Neuron (in vitro differentiated cells): ENCODE measurements around the gene ATG4B.

Experiments
- H2AFZ ChIP-seq: one replicate; pipeline ENCODE4 v1.6.1; 2013; ENCODE audit warnings: low read depth, mild to moderate bottlenecking, inconsistent platforms, low read length, moderate library complexity
- H3K27me3 ChIP-seq: one replicate; pipeline ENCODE4 v1.6.1; 2013; ENCODE audit warnings: low read length; ENCODE audit not compliant: insufficient read depth
- H3K36me3 ChIP-seq: one replicate; pipeline ENCODE4 v1.6.1; 2013; ENCODE audit warnings: low read length; ENCODE audit not compliant: insufficient read depth
- H3K4me1 ChIP-seq: one replicate; pipeline ENCODE4 v1.6.1; 2013; ENCODE audit warnings: low read length; ENCODE audit not compliant: insufficient read depth
- H3K4me3 ChIP-seq: 2 replicates; pipeline ENCODE4 v1.5.1; 2013; ENCODE audit warnings: mild to moderate bottlenecking, low read length, moderate library complexity
- H3K9me3 ChIP-seq: one replicate; pipeline ENCODE4 v1.6.1; 2013; ENCODE audit warnings: low read length

ATG4B gene

GRCh38 chr2:241706537-241706936 lies 69.0 kb downstream of the ATG4B start:
- Histone ChIP-seq H3K9me3 (peaks cover 17% of the 10 kb centered on the region), H3K4me3 (no peak overlapping the region), H3K36me3 (peaks cover 62% of the 10 kb centered on the region), H3K4me1 (peaks cover 8% of the 10 kb centered on the region), H3K27me3 (no peaks in the 10 kb centered on the region), H2AFZ (no peak overlapping the region)

- Histone ChIP-seq H3K9me3 (peaks cover 26% of the 10 kb centered on the region), H3K4me1 (no peaks in the 10 kb centered on the region), H3K27me3 (no peaks in the 10 kb centered on the region), H3K4me3 (no peak overlapping the region), H3K36me3 (peaks cover 81% of the 10 kb centered on the region), H2AFZ (no peak overlapping the region)
These were observed 71.4 kb downstream of the ATG4B start for GRCh38 chr2:241708879-241709278.

GRCh38 chr2:241719093-241719492 lies 81.6 kb downstream of the ATG4B start:
- peaks cover 79% of the 10 kb centered on the region for H3K36me3 ChIP-seq
- H2AFZ ChIP-seq = no peak overlapping the region
- H3K27me3 ChIP-seq = no peaks in the 10 kb centered on the region

GRCh38 chr2:241720099-241720498 lies 82.6 kb downstream of the ATG4B start:
- H2AFZ ChIP-seq = no peak overlapping the region
- no peaks in the 10 kb centered on the region for H3K4me1 ChIP-seq
- no peak overlapping the region for H3K4me3 ChIP-seq
- peaks cover 47% of the 10 kb centered on the region for H3K9me3 ChIP-seq
- peaks cover 81% of the 10 kb centered on the region for H3K36me3 ChIP-seq
- no peaks in the 10 kb centered on the region for H3K27me3 ChIP-seq

More at GRCh38 chr2:241719093-241719492, 81.6 kb downstream of the ATG4B start:
- Histone ChIP-seq H3K4me1 (no peaks in the 10 kb centered on the region), H3K9me3 (peaks cover 45% of the 10 kb centered on the region), H3K4me3 (no peak overlapping the region)

GRCh38 chr2:241720560-241720959 lies 83.1 kb downstream of the ATG4B start:
- Histone ChIP-seq H3K4me1 (no peaks in the 10 kb centered on the region), H3K36me3 (peaks cover 82% of the 10 kb centered on the region), H3K27me3 (no peaks in the 10 kb centered on the region), H3K4me3 (no peak overlapping the region), H2AFZ (no peak overlapping the region), H3K9me3 (peaks cover 47% of the 10 kb centered on the region)

GRCh38 chr2:241721852-241722251 lies 84.4 kb downstream of the ATG4B start:
- Histone ChIP-seq H3K9me3 (peaks cover 47% of the 10 kb centered on the region), H3K36me3 (peaks cover 83% of the 10 kb centered on the region), H3K27me3 (no peaks in the 10 kb centered on the region), H3K4me3 (no peak overlapping the region), H3K4me1 (no peaks in the 10 kb centered on the region), H2AFZ (no peak overlapping the region)

- H3K27me3 ChIP-seq = no peaks in the 10 kb centered on the region
- peaks cover 79% of the 10 kb centered on the region for H3K36me3 ChIP-seq
- no peak overlapping the region for H2AFZ ChIP-seq
- H3K9me3 ChIP-seq = peaks cover 47% of the 10 kb centered on the region
- H3K4me1 ChIP-seq = no peaks in the 10 kb centered on the region
- H3K4me3 ChIP-seq = no peak overlapping the region
These were observed 85.5 kb downstream of the ATG4B start for GRCh38 chr2:241722896-241723454.
